HepG2 (cell line): ENCODE measurements around the gene ANKRA2.

ENCODE experiments used
- BRF2 ChIP-seq: sonication (generic); formaldehyde crosslinking; IDR thresholded peaks from 2 replicates; pipeline ENCODE4 v1.8.1; 2022; ENCODE audit warnings: mild to moderate bottlenecking, missing genetic modification reagents
- DBP ChIP-seq: sonication (generic); formaldehyde crosslinking; IDR thresholded peaks from 2 replicates; pipeline ENCODE4 v1.4.0; 2020; ENCODE audit warnings: missing genetic modification reagents; ENCODE audit errors: not compliant biosample characterization
- FOXC1 ChIP-seq: sonication (generic); formaldehyde crosslinking; IDR thresholded peaks from 2 replicates; pipeline ENCODE4 v1.8.0; 2022; ENCODE audit warnings: mild to moderate bottlenecking, missing genetic modification reagents, borderline replicate concordance
- NONO ChIP-seq, 2 experiments: fragments of 450-650 bp in 1 of 2; sonication (generic) in 1 of 2; formaldehyde crosslinking in 1 of 2; IDR thresholded peaks in 1 of 2; conservative IDR thresholded peaks in 1 of 2; 2 replicates each; pipeline versions ENCODE4 v1.6.1 to v1.8.0; 2017 to 2022; ENCODE audit warnings: mild to moderate bottlenecking in 1 of 2, missing genetic modification reagents in 1 of 2, moderate library complexity in 1 of 2
- PAF1 ChIP-seq: IDR thresholded peaks from 2 replicates; pipeline ENCODE4 v1.6.1; 2016; ENCODE audit warnings: missing genetic modification reagents, missing compliant biosample characterization
- PHF20 ChIP-seq: sonication (generic); formaldehyde crosslinking; IDR thresholded peaks from 2 replicates; pipeline ENCODE4 v1.5.0; 2020; ENCODE audit warnings: mild to moderate bottlenecking, missing genetic modification reagents
- POLR2AphosphoS5 ChIP-seq: IDR thresholded peaks from 2 replicates; pipeline ENCODE4 v1.6.1; 2012; ENCODE audit warnings: low read depth, low read length
- PPARG ChIP-seq: conservative IDR thresholded peaks from 2 replicates; pipeline ENCODE4 v1.6.1; 2016; ENCODE audit warnings: missing biosample characterization, missing genetic modification reagents
- RFX3 ChIP-seq: IDR thresholded peaks from 2 replicates; pipeline ENCODE4 v1.6.1; 2016; ENCODE audit warnings: missing biosample characterization, missing genetic modification reagents
- RFX5 ChIP-seq: IDR thresholded peaks from 2 replicates; pipeline ENCODE4 v1.6.1; 2011; ENCODE audit warnings: low read depth, low read length, improper control_type of control experiment
- ZFP91 ChIP-seq: sonication (generic); formaldehyde crosslinking; IDR thresholded peaks from 2 replicates; pipeline ENCODE4 v1.9.0; 2022; ENCODE audit warnings: missing genetic modification reagents, mild to moderate bottlenecking, borderline replicate concordance
- TF ChIP-seq, protein P1 (sequence below): sonication (generic); formaldehyde crosslinking; IDR thresholded peaks from 2 replicates; pipeline ENCODE4 v1.4.0; 2020; ENCODE audit warnings: missing genetic modification reagents
- TF ChIP-seq, protein P2 (sequence below): sonication (generic); formaldehyde crosslinking; IDR thresholded peaks from 2 replicates; pipeline ENCODE4 v1.5.0; 2020; ENCODE audit warnings: mild to moderate bottlenecking, missing genetic modification reagents, moderate library complexity

DNA sequence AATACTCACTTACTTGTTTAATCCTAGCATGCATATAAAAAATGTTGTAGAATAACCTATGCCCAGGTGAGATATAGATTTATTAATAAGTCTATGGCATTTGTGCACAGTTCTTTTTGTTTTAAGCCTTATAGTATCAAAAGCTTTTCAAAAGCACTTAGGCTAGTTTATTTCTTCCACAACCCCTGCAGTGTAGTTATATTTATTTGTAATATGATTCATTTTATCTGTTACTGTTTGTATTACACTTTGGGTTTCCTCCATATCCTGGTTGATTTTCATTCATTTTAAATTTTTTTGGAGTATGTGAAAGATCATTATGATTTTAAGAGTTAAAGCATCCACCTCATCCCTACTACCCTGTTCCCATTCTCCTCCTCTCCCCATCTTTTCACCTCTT lies 41.8 kb upstream of the ANKRA2 start:
- TF ChIP-seq PPARG (CRISPR knock-in tag): no peak
- no peak for TF ChIP-seq RFX5
- no peak for TF ChIP-seq POLR2AphosphoS5
- TF ChIP-seq, protein P1, sequence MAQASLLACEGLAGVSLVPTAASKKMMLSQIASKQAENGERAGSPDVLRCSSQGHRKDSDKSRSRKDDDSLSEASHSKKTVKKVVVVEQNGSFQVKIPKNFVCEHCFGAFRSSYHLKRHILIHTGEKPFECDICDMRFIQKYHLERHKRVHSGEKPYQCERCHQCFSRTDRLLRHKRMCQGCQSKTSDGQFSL (CRISPR knock-in tag): no peak
- no peak for TF ChIP-seq FOXC1 (CRISPR knock-in tag)
- TF ChIP-seq, protein P2, sequence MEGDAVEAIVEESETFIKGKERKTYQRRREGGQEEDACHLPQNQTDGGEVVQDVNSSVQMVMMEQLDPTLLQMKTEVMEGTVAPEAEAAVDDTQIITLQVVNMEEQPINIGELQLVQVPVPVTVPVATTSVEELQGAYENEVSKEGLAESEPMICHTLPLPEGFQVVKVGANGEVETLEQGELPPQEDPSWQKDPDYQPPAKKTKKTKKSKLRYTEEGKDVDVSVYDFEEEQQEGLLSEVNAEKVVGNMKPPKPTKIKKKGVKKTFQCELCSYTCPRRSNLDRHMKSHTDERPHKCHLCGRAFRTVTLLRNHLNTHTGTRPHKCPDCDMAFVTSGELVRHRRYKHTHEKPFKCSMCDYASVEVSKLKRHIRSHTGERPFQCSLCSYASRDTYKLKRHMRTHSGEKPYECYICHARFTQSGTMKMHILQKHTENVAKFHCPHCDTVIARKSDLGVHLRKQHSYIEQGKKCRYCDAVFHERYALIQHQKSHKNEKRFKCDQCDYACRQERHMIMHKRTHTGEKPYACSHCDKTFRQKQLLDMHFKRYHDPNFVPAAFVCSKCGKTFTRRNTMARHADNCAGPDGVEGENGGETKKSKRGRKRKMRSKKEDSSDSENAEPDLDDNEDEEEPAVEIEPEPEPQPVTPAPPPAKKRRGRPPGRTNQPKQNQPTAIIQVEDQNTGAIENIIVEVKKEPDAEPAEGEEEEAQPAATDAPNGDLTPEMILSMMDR (CRISPR knock-in tag): no peak
- no peak for TF ChIP-seq RFX3 (CRISPR knock-in tag)
- no peak for TF ChIP-seq DBP (CRISPR knock-in tag)
- no peak for TF ChIP-seq ZFP91 (CRISPR knock-in tag)
- TF ChIP-seq PAF1 (CRISPR knock-in tag): no peak
- TF ChIP-seq NONO (IDR thresholded peaks at IDR 0.05): no peak
- TF ChIP-seq NONO (CRISPR knock-in tag; conservative IDR thresholded peaks at IDR 0.05): no peak
- TF ChIP-seq BRF2 (CRISPR knock-in tag): no peak
- no peak for TF ChIP-seq PHF20 (CRISPR knock-in tag)
